WI38 (cell line): ENCODE results near the gene DSTN.

ENCODE experiments used
- H3K4me3 ChIP-seq: 2 replicates; pipeline ENCODE4 v1.5.1; 2011; ENCODE audit warnings: low read depth, mild to moderate bottlenecking, control low read depth, low read length
- TF ChIP-seq, protein P1 (sequence below): IDR thresholded peaks from 2 replicates; pipeline ENCODE4 v1.5.1; 2012; ENCODE audit warnings: low read depth, mild to moderate bottlenecking, control low read depth, low read length

The DSTN gene

GRCh38 chr20:17589161-17589834, 19.4 kb downstream of the DSTN start:
- H3K4me3 ChIP-seq, result no peak overlapping the region

GRCh38 chr20:17590245-17590644, 20.4 kb downstream of the DSTN start:
- TF ChIP-seq, protein P1, sequence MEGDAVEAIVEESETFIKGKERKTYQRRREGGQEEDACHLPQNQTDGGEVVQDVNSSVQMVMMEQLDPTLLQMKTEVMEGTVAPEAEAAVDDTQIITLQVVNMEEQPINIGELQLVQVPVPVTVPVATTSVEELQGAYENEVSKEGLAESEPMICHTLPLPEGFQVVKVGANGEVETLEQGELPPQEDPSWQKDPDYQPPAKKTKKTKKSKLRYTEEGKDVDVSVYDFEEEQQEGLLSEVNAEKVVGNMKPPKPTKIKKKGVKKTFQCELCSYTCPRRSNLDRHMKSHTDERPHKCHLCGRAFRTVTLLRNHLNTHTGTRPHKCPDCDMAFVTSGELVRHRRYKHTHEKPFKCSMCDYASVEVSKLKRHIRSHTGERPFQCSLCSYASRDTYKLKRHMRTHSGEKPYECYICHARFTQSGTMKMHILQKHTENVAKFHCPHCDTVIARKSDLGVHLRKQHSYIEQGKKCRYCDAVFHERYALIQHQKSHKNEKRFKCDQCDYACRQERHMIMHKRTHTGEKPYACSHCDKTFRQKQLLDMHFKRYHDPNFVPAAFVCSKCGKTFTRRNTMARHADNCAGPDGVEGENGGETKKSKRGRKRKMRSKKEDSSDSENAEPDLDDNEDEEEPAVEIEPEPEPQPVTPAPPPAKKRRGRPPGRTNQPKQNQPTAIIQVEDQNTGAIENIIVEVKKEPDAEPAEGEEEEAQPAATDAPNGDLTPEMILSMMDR, result no peak
- no peak overlapping the region for H3K4me3 ChIP-seq

More at GRCh38 chr20:17589161-17589834, 19.4 kb downstream of the DSTN start:
- TF ChIP-seq, protein P1, result no peak

GRCh38 chr20:17593902-17594301, 24.0 kb downstream of the DSTN start:
- H3K4me3 ChIP-seq, result no peak overlapping the region
- TF ChIP-seq, protein P1, result no peak

DNA sequence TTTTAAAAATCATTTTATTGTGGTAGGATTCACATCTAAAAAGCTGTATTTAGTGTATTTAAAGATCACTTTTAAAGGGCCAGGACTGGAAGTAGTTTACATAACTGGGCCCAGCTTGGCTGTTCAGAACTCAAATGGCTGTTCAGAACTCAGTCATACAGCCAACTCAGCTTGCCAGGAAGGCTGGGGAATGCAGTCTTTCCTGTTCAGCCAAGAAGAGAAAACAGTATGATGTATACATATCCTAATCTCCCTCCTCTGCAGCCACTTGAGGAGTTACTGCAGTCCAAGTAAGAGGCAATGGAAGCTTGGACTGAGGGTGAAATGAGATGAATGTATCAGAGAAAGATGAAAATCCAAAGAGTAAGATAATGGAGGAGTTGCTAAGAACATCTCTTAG, 24.6 kb downstream of the DSTN start:
- TF ChIP-seq, protein P1, result no peak
- H3K4me3 ChIP-seq, result no peak overlapping the region

DNA sequence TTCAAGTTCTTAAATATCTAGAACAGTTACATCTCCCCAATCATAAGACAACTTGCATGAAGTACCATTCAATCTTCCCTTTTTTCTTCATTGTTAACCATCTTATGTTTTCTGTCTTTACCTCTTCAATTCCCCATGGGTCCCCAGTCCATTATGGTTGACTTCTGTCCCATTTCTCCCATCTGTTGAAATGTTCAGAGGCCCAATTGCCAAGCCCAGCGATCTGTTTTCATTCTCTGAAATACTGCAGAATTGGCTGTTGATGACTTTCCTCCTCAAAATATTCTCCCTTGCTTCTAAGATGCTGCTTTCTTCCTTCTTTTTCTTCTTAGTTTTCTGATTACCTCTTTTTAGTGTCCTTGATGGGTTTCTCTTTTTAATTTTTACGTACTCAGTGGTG, 26.0 kb downstream of the DSTN start:
- TF ChIP-seq, protein P1, result no peak
- no peak overlapping the region for H3K4me3 ChIP-seq

DNA sequence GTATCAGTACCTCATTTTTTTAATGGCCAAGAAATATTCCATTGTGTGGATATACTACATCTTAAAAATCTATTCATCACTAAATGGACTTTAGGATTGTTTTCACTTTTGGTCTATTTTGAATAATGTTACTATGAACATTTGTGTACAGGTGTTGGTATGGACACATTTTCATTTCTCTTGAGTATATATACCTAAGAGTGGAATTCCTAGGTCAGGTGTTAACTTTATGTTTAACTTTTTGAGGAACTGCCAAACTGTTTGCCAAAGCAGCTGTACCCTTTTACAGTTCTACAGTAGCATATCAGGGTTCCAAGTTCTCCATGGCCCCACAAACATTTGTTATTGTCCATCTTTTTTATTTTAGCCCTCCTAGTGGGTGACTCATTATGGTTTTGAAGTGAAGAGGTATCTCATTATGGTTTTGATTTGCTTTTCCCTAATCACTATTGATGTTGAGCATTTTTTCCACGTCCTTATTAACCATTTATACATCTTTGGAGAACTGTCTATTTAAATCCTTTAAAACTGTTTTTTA, 28.2 kb downstream of the DSTN start:
- H3K4me3 ChIP-seq, result no peak overlapping the region
- TF ChIP-seq, protein P1, result no peak

DNA sequence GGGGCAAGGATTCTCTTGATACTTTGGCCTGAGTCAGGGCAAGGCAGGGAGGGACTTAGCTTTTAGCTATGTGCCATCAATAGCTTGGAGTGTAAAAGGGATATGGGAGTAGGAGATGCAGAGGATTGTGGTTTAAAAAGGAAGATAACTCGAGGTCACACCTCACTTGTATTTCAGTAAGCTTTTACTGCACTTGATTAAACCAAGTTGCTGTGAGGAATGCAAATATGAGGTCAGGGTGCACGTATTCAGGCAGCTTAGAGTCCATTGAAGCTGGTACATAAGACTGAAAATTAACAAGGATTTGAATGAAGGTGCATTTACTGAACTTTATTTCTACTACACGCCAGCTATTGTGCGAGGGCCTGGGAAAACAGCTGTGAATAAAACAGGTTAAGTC, 32.1 kb downstream of the DSTN start:
- H3K4me3 ChIP-seq, result no peak overlapping the region
- TF ChIP-seq, protein P1, result no peak
